ENCODE results near the gene TESPA1.

The TESPA1 gene

GRCh38 chr12:54983536-54984101, 943 bp downstream of the TESPA1 start:
- DNase-seq = no peak

- no peak for DNase-seq
These were observed 2.8 kb downstream of the TESPA1 start for GRCh38 chr12:54981796-54982195.

- no peak for DNase-seq
These were observed 4.2 kb downstream of the TESPA1 start for GRCh38 chr12:54980341-54980740.

- DNase-seq = no peak
These were observed 6.7 kb downstream of the TESPA1 start for GRCh38 chr12:54977857-54978256.

GRCh38 chr12:54977155-54977554, 7.4 kb downstream of the TESPA1 start:
- no peak for DNase-seq

GRCh38 chr12:54975875-54976274, 8.7 kb downstream of the TESPA1 start:
- no peak for DNase-seq

- DNase-seq = no peak
These were observed 9.3 kb downstream of the TESPA1 start for GRCh38 chr12:54975272-54975671.

- DNase-seq = no peak
These were observed 10.3 kb downstream of the TESPA1 start for GRCh38 chr12:54974279-54974678.

- no peak for DNase-seq
These were observed 11.0 kb downstream of the TESPA1 start for GRCh38 chr12:54973556-54973955.

- no peak for DNase-seq
These were observed 13.8 kb downstream of the TESPA1 start for GRCh38 chr12:54970741-54971140.

GRCh38 chr12:54968181-54968730, 16.3 kb downstream of the TESPA1 start:
- no peak for DNase-seq

- DNase-seq = no peak
These were observed 17.1 kb downstream of the TESPA1 start for GRCh38 chr12:54967461-54967860.

GRCh38 chr12:54961190-54961589, 23.4 kb downstream of the TESPA1 start:
- no peak for DNase-seq

- no peak for DNase-seq
These were observed 25.1 kb downstream of the TESPA1 start for GRCh38 chr12:54959291-54960018.

- peak; percentile 61 for DNase-seq
These were observed 26.4 kb downstream of the TESPA1 start for GRCh38 chr12:54958048-54958658.

GRCh38 chr12:54956818-54957641, 27.5 kb downstream of the TESPA1 start:
- DNase-seq = no peak

GRCh38 chr12:54956322-54956721, 28.2 kb downstream of the TESPA1 start:
- DNase-seq = no peak

GRCh38 chr12:54954801-54955200, 29.8 kb downstream of the TESPA1 start:
- no peak for DNase-seq

- no peak for DNase-seq
These were observed 30.3 kb downstream of the TESPA1 start for GRCh38 chr12:54954228-54954627.

- no peak for DNase-seq
These were observed 34.4 kb downstream of the TESPA1 start for GRCh38 chr12:54950071-54950727.

- DNase-seq = no peak
These were observed 35.4 kb downstream of the TESPA1 start for GRCh38 chr12:54949073-54949711.

- DNase-seq = no peak
These were observed 36.4 kb downstream of the TESPA1 start for GRCh38 chr12:54948171-54948570.

All from femur (tissue), 1 donor.